HFFc6 (cell line): ENCODE results near the gene CCDC107. TPM values are rescaled to one million over a fixed set of nuclear protein-coding genes. Genes with fewer than 3 reads are reported as not detected.
A peak's percentile ranks its signal among the peaks of the same experiment; 100 is the strongest.

Experiments used
- DNase-seq: peaks from one replicate; pipeline ENCODE4 v3.0.0-alpha.2; 2018
- H3K27ac Mint-ChIP-seq: 2 replicates; pipeline ENCODE4 v1.8.0; 2020; ENCODE audit warnings: mild to moderate bottlenecking, mixed read lengths
- H3K27me3 Mint-ChIP-seq: 2 replicates; pipeline ENCODE4 v1.8.0; 2021; ENCODE audit warnings: mild to moderate bottlenecking, moderate library complexity, mixed read lengths; ENCODE audit not compliant: insufficient read depth
- H3K36me3 Mint-ChIP-seq: 2 replicates; pipeline ENCODE4 v1.8.0; 2021; ENCODE audit warnings: low read depth, mixed read lengths
- H3K4me1 Mint-ChIP-seq: 2 replicates; pipeline ENCODE4 v1.8.0; 2020; ENCODE audit warnings: low read depth, mixed read lengths
- H3K4me3 Mint-ChIP-seq: 2 replicates; pipeline ENCODE4 v1.8.0; 2020; ENCODE audit warnings: mild to moderate bottlenecking, moderate library complexity, mixed read lengths
- H3K9me3 Mint-ChIP-seq: 2 replicates; pipeline ENCODE4 v1.8.0; 2020; ENCODE audit warnings: mild to moderate bottlenecking, mixed read lengths
- total RNA-seq, 6 experiments: library from RNA; stranded (reverse); fragmentation: NEBNext Ultra II Directional; extraction: Animal tissue kit (Norgen Biotek cat#: 25700); gene quantifications; 2 replicates in 1 of 6; 3 replicates in 5 of 6; pipeline ENCODE4 v1.2.3, GENCODE V29; 2021
- TF ChIP-seq, protein P1 (sequence below): fragments of 200-600 bp; sonication (generic); IDR thresholded peaks from 2 replicates; pipeline ENCODE4 v1.5.0; 2021; ENCODE audit warnings: antibody characterized with exemption, mild to moderate bottlenecking

The CCDC107 gene
- total RNA-seq, 6 experiments from 2014 or later, result 22.5 to 29.8 (median 24.6) TPM

DNA sequence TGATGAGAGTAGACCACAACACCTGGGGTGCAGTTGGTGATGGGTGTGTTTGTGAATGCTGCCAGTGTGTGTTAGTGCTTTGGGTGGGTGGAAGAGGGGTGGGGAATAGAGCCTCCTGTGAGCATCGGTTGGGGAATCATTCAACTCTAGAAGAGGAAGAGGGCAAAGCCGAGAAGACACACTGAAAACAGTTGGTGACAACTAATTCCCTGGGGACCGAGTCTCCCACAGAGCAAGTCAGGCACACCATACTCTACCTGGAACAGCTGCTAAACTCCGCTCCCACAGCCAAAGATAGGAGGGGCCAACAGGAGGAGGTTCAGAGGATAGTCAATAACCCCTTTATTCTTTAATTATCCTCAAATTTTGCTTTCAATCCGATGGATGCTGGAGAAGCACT is 8.5 kb downstream of the CCDC107 start:
- H3K4me1 Mint-ChIP-seq, result peaks cover 61% of the 10 kb centered on the region
- no peak for DNase-seq
- TF ChIP-seq, protein P1, sequence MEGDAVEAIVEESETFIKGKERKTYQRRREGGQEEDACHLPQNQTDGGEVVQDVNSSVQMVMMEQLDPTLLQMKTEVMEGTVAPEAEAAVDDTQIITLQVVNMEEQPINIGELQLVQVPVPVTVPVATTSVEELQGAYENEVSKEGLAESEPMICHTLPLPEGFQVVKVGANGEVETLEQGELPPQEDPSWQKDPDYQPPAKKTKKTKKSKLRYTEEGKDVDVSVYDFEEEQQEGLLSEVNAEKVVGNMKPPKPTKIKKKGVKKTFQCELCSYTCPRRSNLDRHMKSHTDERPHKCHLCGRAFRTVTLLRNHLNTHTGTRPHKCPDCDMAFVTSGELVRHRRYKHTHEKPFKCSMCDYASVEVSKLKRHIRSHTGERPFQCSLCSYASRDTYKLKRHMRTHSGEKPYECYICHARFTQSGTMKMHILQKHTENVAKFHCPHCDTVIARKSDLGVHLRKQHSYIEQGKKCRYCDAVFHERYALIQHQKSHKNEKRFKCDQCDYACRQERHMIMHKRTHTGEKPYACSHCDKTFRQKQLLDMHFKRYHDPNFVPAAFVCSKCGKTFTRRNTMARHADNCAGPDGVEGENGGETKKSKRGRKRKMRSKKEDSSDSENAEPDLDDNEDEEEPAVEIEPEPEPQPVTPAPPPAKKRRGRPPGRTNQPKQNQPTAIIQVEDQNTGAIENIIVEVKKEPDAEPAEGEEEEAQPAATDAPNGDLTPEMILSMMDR, result no peak
- H3K9me3 Mint-ChIP-seq, result no peaks in the 10 kb centered on the region
- H3K36me3 Mint-ChIP-seq, result peaks cover 5% of the 10 kb centered on the region; the same call in 1 of the 2 replicates
- peaks cover 5% of the 10 kb centered on the region for H3K27me3 Mint-ChIP-seq
- H3K27ac Mint-ChIP-seq, result no peak overlapping the region
- H3K4me3 Mint-ChIP-seq, result no peak overlapping the region

DNA sequence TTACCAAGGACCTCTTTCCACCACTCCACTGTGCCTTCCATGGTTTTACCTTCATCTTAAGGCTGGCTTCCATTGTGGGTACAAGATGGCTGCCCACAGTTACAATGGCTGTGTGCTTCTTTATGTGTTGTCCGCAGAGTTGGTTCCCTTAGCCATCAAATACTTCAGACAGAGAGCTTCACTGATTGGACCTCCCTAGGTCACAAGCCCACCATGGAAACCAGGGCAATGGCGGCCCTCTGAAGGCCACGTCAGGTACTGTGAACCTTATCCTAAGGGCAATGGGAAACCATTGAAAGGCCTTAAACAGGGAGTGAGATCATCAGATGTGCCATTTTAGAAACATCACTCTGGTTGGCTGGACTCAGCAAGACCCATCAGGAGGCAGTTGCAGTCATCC is 9.8 kb downstream of the CCDC107 start:
- no peak overlapping the region for H3K27ac Mint-ChIP-seq

DNA sequence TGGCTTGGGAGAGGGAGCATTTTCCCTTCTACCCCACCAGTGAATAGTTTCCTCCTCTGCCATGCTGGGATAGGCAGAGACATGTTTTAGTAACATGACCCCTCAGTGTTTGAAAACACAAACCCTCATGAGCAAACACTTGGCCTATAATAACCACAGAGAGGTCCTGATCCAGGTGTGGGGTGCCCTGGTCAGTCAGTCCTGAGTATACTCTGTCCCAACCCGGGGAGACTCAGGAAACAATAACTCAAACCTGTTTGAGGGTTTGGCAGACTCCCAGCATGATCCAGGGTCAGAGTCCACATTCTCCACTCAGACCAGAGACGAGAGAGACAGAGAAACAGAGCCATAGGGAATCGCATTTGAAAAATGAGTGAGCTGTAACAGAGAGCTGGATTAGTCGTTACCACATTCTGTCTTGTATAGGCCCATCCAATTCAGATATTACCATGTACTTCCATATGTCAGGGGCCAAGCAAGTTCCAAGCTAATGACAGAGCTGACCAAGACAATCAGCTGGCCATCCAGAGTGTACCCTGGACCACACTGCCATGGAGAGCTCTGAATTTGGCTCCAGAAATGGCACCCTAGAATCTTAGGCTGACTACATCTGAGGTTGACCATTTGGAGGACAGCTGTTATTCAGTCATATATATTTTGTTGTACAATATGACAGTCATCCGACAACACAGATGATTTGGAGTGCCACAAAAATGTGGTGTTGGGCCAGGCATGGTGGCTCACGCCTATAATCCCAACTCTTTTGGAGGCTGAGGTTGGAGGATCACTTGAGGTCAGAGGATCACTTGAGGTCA is 11.4 kb downstream of the CCDC107 start:
- H3K9me3 Mint-ChIP-seq, result no peaks in the 10 kb centered on the region
- H3K4me3 Mint-ChIP-seq, result no peak overlapping the region
- peaks cover 8% of the 10 kb centered on the region for H3K27me3 Mint-ChIP-seq
- no peak overlapping the region for H3K27ac Mint-ChIP-seq
- no peaks in the 10 kb centered on the region for H3K36me3 Mint-ChIP-seq
- TF ChIP-seq, protein P1, result no peak
- DNase-seq, result no peak
- H3K4me1 Mint-ChIP-seq, result peaks cover 44% of the 10 kb centered on the region

More for the DNA sequence above, 9.8 kb downstream of the CCDC107 start:
- peaks cover 5% of the 10 kb centered on the region for H3K27me3 Mint-ChIP-seq
- TF ChIP-seq, protein P1, result no peak
- peaks cover 47% of the 10 kb centered on the region for H3K4me1 Mint-ChIP-seq
- no peaks in the 10 kb centered on the region for H3K9me3 Mint-ChIP-seq
- no peak for DNase-seq
- no peak overlapping the region for H3K4me3 Mint-ChIP-seq
- no peaks in the 10 kb centered on the region for H3K36me3 Mint-ChIP-seq

DNA sequence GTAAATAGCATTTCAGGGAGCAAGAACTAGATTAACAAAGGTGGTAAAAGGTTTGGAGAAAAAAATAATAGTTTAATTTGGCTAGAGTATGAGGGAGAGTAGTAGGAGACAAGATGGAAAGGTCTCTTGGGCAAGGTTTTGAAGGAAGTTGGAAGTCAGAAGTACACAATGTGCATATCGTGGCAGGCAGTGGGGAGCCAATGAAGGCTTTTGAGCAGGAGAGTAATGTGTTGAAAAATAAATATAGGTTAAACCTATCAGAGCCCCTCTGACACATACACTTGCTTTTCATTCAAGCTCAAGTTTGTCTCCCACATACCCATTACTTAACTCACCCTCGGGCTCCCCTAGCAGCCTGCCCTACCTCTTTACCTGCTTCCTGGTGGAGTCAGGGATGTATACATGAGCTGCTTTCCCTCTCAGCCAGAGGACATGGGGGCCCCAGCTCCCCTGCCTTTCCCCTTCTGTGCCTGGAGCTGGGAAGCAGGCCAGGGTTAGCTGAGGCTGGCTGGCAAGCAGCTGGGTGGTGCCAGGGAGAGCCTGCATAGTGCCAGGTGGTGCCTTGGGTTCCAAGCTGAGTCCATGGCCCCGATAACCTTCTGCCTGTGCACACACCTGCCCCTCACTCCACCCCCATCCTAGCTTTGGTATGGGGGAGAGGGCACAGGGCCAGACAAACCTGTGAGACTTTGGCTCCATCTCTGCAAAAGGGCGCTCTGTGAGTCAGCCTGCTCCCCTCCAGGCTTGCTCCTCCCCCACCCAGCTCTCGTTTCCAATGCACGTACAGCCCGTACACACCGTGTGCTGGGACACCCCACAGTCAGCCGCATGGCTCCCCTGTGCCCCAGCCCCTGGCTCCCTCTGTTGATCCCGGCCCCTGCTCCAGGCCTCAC is 15.3 kb downstream of the CCDC107 start, which contains the start of gene CA9:
CA9 (plus strand) TSS at position 797 of the 893 bp plus-strand sequence; CDS start at position 829, 32 bp downstream.
- H3K9me3 Mint-ChIP-seq, result no peaks in the 10 kb centered on the region
- H3K4me1 Mint-ChIP-seq, result peaks cover 44% of the 10 kb centered on the region
- H3K4me3 Mint-ChIP-seq, result peak within 1 kb of the TSS; percentile 6; the same call in 1 of the 2 replicates
- no peaks in the 10 kb centered on the region for H3K36me3 Mint-ChIP-seq
- DNase-seq, result no peak
- H3K27ac Mint-ChIP-seq, result no peak within 1 kb of the TSS
- TF ChIP-seq, protein P1, result no peak
- H3K27me3 Mint-ChIP-seq, result peaks cover 13% of the 10 kb centered on the region

DNA sequence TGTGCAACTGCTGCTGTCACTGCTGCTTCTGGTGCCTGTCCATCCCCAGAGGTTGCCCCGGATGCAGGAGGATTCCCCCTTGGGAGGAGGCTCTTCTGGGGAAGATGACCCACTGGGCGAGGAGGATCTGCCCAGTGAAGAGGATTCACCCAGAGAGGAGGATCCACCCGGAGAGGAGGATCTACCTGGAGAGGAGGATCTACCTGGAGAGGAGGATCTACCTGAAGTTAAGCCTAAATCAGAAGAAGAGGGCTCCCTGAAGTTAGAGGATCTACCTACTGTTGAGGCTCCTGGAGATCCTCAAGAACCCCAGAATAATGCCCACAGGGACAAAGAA is 15.9 kb downstream of the CCDC107 start:
- Mint-ChIP-seq H3K27ac (no peak overlapping the region), H3K36me3 (no peaks in the 10 kb centered on the region), H3K4me1 (peaks cover 45% of the 10 kb centered on the region), H3K4me3 (no peak overlapping the region), H3K9me3 (no peaks in the 10 kb centered on the region), H3K27me3 (peaks cover 13% of the 10 kb centered on the region)
- TF ChIP-seq, protein P1, result no peak
- DNase-seq, result no peak
